ENCODE measurements around the gene APP.

DNA sequence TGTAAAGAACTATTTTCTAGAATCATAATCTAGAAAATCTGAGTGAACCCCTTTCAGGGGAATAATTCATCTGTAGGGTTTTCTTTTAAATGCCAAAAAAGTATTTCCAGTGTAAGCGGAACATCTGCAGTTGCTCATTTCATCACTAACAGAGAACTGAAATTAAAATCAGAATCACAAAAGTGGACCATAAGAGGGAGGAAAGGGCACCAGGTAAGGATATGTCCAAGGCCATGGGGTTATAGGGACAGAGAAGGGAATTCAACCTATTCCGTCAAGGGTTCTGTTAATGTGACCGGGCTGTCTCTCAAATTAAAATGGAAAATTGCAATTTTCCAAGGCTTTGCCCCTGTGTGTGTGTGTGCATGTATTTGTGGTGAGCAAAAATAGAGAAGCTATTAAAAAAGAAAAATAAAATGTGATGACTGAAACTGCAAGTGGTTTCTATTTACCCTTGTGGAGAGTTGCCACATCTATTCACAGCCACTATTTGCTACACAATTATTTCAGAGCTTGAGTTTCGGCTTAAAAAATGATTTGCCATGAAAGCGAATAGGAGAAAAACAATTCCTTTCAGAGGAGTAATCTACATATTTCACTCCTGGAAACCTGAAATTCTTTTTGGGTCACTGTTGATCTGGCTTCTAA is 53.1 kb downstream of the APP start:
- TF ChIP-seq, protein P1, sequence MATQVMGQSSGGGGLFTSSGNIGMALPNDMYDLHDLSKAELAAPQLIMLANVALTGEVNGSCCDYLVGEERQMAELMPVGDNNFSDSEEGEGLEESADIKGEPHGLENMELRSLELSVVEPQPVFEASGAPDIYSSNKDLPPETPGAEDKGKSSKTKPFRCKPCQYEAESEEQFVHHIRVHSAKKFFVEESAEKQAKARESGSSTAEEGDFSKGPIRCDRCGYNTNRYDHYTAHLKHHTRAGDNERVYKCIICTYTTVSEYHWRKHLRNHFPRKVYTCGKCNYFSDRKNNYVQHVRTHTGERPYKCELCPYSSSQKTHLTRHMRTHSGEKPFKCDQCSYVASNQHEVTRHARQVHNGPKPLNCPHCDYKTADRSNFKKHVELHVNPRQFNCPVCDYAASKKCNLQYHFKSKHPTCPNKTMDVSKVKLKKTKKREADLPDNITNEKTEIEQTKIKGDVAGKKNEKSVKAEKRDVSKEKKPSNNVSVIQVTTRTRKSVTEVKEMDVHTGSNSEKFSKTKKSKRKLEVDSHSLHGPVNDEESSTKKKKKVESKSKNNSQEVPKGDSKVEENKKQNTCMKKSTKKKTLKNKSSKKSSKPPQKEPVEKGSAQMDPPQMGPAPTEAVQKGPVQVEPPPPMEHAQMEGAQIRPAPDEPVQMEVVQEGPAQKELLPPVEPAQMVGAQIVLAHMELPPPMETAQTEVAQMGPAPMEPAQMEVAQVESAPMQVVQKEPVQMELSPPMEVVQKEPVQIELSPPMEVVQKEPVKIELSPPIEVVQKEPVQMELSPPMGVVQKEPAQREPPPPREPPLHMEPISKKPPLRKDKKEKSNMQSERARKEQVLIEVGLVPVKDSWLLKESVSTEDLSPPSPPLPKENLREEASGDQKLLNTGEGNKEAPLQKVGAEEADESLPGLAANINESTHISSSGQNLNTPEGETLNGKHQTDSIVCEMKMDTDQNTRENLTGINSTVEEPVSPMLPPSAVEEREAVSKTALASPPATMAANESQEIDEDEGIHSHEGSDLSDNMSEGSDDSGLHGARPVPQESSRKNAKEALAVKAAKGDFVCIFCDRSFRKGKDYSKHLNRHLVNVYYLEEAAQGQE (IDR thresholded peaks at IDR 0.05; ENCODE audit: insufficient replicate concordance, low read depth), result no peak
- TF ChIP-seq, protein P2, sequence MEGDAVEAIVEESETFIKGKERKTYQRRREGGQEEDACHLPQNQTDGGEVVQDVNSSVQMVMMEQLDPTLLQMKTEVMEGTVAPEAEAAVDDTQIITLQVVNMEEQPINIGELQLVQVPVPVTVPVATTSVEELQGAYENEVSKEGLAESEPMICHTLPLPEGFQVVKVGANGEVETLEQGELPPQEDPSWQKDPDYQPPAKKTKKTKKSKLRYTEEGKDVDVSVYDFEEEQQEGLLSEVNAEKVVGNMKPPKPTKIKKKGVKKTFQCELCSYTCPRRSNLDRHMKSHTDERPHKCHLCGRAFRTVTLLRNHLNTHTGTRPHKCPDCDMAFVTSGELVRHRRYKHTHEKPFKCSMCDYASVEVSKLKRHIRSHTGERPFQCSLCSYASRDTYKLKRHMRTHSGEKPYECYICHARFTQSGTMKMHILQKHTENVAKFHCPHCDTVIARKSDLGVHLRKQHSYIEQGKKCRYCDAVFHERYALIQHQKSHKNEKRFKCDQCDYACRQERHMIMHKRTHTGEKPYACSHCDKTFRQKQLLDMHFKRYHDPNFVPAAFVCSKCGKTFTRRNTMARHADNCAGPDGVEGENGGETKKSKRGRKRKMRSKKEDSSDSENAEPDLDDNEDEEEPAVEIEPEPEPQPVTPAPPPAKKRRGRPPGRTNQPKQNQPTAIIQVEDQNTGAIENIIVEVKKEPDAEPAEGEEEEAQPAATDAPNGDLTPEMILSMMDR (IDR thresholded peaks at IDR 0.05; ENCODE audit: insufficient read depth, low read length), result no peak
- no peak for TF ChIP-seq POLR2AphosphoS5 (IDR thresholded peaks at IDR 0.05; ENCODE audit: low read depth)
- TF ChIP-seq GABPA (IDR thresholded peaks at IDR 0.05; ENCODE audit: low read depth), result no peak
- TF ChIP-seq SPI1 (IDR thresholded peaks at IDR 0.05; ENCODE audit: borderline replicate concordance, low read depth), result no peak
